Measurements from ENCODE around the gene FSIP1.

Gene FSIP1

GRCh38 chr15:39658740-39659139 is 123.9 kb downstream of the FSIP1 start:
- Histone ChIP-seq H4K20me1 (ENCODE audit: insufficient read depth, low read length) (no peaks in the 10 kb centered on the region), H3K9me2 (ENCODE audit: low read depth, low read length) (no peaks in the 10 kb centered on the region), H3K4me3 (ENCODE audit: low read depth, low read length, poor library complexity, severe bottlenecking) (no peak overlapping the region), H3K27ac (ENCODE audit: low read depth, low read length, poor library complexity, severe bottlenecking) (no peak overlapping the region), H3K4me2 (ENCODE audit: low read length) (no peak overlapping the region), H3K27me3 (ENCODE audit: insufficient read depth, low read length) (no peaks in the 10 kb centered on the region), H3F3A (ENCODE audit: insufficient read depth, low read length) (no peaks in the 10 kb centered on the region), H3K4me1 (ENCODE audit: insufficient read depth, low read length, severe bottlenecking) (no peaks in the 10 kb centered on the region), H2AFZ (ENCODE audit: low read length) (no peak overlapping the region), H3K9me3 (ENCODE audit: low read length) (no peaks in the 10 kb centered on the region), H3K36me3 (ENCODE audit: insufficient read depth, low read length) (no peaks in the 10 kb centered on the region), H3K9ac (ENCODE audit: low read length) (no peak overlapping the region), H3K79me2 (ENCODE audit: insufficient read depth, low read length) (no peaks in the 10 kb centered on the region)
- TF ChIP-seq EZH2 (IDR thresholded peaks at IDR 0.05; ENCODE audit: borderline replicate concordance, low read length) (no peak), CTCF (IDR thresholded peaks at IDR 0.05; ENCODE audit: low read length) (no peak)

- no peaks in the 10 kb centered on the region for H4K20me1 ChIP-seq (ENCODE audit: insufficient read depth, low read length)
- no peak overlapping the region for H3K27ac ChIP-seq (ENCODE audit: low read depth, low read length, poor library complexity, severe bottlenecking)
- no peak overlapping the region for H2AFZ ChIP-seq (ENCODE audit: low read length)
- H3K4me2 ChIP-seq (ENCODE audit: low read length), result no peak overlapping the region
- no peaks in the 10 kb centered on the region for H3K36me3 ChIP-seq (ENCODE audit: insufficient read depth, low read length)
- no peaks in the 10 kb centered on the region for H3K79me2 ChIP-seq (ENCODE audit: insufficient read depth, low read length)
- no peaks in the 10 kb centered on the region for H3K9me2 ChIP-seq (ENCODE audit: low read depth, low read length)
- TF ChIP-seq EZH2 (IDR thresholded peaks at IDR 0.05; ENCODE audit: borderline replicate concordance, low read length) (no peak), CTCF (IDR thresholded peaks at IDR 0.05; ENCODE audit: low read length) (no peak)
- no peaks in the 10 kb centered on the region for H3F3A ChIP-seq (ENCODE audit: insufficient read depth, low read length)
- H3K4me1 ChIP-seq (ENCODE audit: insufficient read depth, low read length, severe bottlenecking), result no peaks in the 10 kb centered on the region
- no peaks in the 10 kb centered on the region for H3K27me3 ChIP-seq (ENCODE audit: insufficient read depth, low read length)
- H3K9ac ChIP-seq (ENCODE audit: low read length), result no peak overlapping the region
- H3K9me3 ChIP-seq (ENCODE audit: low read length), result no peaks in the 10 kb centered on the region
- no peak overlapping the region for H3K4me3 ChIP-seq (ENCODE audit: low read depth, low read length, poor library complexity, severe bottlenecking)
Measured at GRCh38 chr15:39657668-39658067, 125.0 kb downstream of the FSIP1 start.

- H2AFZ ChIP-seq (ENCODE audit: low read length), result no peak overlapping the region
- H3K4me2 ChIP-seq (ENCODE audit: low read length), result no peak overlapping the region
- H3K4me3 ChIP-seq (ENCODE audit: low read depth, low read length, poor library complexity, severe bottlenecking), result no peak overlapping the region
- no peaks in the 10 kb centered on the region for H3K79me2 ChIP-seq (ENCODE audit: insufficient read depth, low read length)
- no peaks in the 10 kb centered on the region for H3F3A ChIP-seq (ENCODE audit: insufficient read depth, low read length)
- H3K4me1 ChIP-seq (ENCODE audit: insufficient read depth, low read length, severe bottlenecking), result no peaks in the 10 kb centered on the region
- no peaks in the 10 kb centered on the region for H3K27me3 ChIP-seq (ENCODE audit: insufficient read depth, low read length)
- no peaks in the 10 kb centered on the region for H3K9me2 ChIP-seq (ENCODE audit: low read depth, low read length)
- no peaks in the 10 kb centered on the region for H3K9me3 ChIP-seq (ENCODE audit: low read length)
- no peaks in the 10 kb centered on the region for H4K20me1 ChIP-seq (ENCODE audit: insufficient read depth, low read length)
- TF ChIP-seq EZH2 (IDR thresholded peaks at IDR 0.05; ENCODE audit: borderline replicate concordance, low read length), result no peak
- no peak for TF ChIP-seq CTCF (IDR thresholded peaks at IDR 0.05; ENCODE audit: low read length)
- no peak overlapping the region for H3K27ac ChIP-seq (ENCODE audit: low read depth, low read length, poor library complexity, severe bottlenecking)
- no peaks in the 10 kb centered on the region for H3K36me3 ChIP-seq (ENCODE audit: insufficient read depth, low read length)
- H3K9ac ChIP-seq (ENCODE audit: low read length), result no peak overlapping the region
Measured at GRCh38 chr15:39657181-39657580, 125.5 kb downstream of the FSIP1 start.
